ENCODE results near the gene SLC26A1.

DNA sequence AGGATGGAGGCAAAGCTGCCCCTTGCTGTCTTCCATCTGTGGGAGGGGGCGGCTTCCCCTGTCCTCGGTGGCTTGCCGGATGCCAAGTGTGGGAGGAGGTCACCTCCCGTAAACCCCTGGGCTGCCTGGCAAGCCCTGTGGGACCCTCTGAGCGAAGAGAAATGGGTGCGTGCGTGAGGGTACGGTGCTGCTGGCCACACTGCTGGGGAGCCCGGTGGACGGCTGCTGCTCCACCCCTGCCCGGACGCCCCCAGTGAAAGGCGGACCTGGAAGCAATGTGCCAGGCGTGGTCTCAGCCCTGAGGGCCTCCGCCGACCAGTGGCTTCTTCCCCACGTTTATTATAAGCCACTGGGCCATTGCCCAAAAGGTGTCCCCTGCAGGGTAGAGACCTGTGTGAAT lies 10.9 kb downstream of the SLC26A1 start:
- TF ChIP-seq, protein P1, sequence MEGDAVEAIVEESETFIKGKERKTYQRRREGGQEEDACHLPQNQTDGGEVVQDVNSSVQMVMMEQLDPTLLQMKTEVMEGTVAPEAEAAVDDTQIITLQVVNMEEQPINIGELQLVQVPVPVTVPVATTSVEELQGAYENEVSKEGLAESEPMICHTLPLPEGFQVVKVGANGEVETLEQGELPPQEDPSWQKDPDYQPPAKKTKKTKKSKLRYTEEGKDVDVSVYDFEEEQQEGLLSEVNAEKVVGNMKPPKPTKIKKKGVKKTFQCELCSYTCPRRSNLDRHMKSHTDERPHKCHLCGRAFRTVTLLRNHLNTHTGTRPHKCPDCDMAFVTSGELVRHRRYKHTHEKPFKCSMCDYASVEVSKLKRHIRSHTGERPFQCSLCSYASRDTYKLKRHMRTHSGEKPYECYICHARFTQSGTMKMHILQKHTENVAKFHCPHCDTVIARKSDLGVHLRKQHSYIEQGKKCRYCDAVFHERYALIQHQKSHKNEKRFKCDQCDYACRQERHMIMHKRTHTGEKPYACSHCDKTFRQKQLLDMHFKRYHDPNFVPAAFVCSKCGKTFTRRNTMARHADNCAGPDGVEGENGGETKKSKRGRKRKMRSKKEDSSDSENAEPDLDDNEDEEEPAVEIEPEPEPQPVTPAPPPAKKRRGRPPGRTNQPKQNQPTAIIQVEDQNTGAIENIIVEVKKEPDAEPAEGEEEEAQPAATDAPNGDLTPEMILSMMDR (IDR thresholded peaks at IDR 0.05) = no peak
- TF ChIP-seq EZH2 (IDR thresholded peaks at IDR 0.05) = no peak
